H9 (cell line): Measurements from ENCODE around the gene FHIT. TPM values are rescaled to one million over a fixed set of nuclear protein-coding genes. Genes with fewer than 3 reads are reported as not detected.

Experiments used
- DNase-seq: peaks from one replicate; pipeline ENCODE4 v3.0.0-alpha.2; 2017
- H2AFZ ChIP-seq: one replicate; pipeline ENCODE4 v1.6.1; 2013; ENCODE audit warnings: mild to moderate bottlenecking, low read length, control low read depth, moderate library complexity
- H2AK5ac ChIP-seq: 2 replicates; pipeline ENCODE4 v1.6.1; 2013; ENCODE audit warnings: low read length, control low read depth, mixed read lengths; ENCODE audit not compliant: insufficient read length
- H2BK120ac ChIP-seq: one replicate; pipeline ENCODE4 v1.6.1; 2013; ENCODE audit warnings: low read depth, mild to moderate bottlenecking, low read length, control low read depth, inconsistent platforms; ENCODE audit not compliant: poor library complexity, severe bottlenecking
- H2BK12ac ChIP-seq: 2 replicates; pipeline ENCODE4 v1.6.1; 2013; ENCODE audit warnings: low read length, control low read depth, mixed read lengths, low read depth; ENCODE audit not compliant: insufficient read length
- H2BK15ac ChIP-seq: 2 replicates; pipeline ENCODE4 v1.6.1; 2013; ENCODE audit warnings: low read depth, low read length, control low read depth
- H2BK20ac ChIP-seq: one replicate; pipeline ENCODE4 v1.6.1; 2013; ENCODE audit warnings: low read depth, mild to moderate bottlenecking, low read length, control low read depth, inconsistent platforms; ENCODE audit not compliant: poor library complexity, severe bottlenecking
- H2BK5ac ChIP-seq: 2 replicates; pipeline ENCODE4 v1.6.1; 2013; ENCODE audit warnings: low read length, control low read depth, mixed read lengths; ENCODE audit not compliant: insufficient read length
- H3K14ac ChIP-seq: 2 replicates; pipeline ENCODE4 v1.6.1; 2013; ENCODE audit warnings: low read length, control low read depth; ENCODE audit not compliant: insufficient read depth
- H3K18ac ChIP-seq: 2 replicates; pipeline ENCODE4 v1.6.1; 2013; ENCODE audit warnings: low read depth, mild to moderate bottlenecking, mixed read lengths, low read length, control low read depth; ENCODE audit not compliant: insufficient read length
- H3K23ac ChIP-seq: 2 replicates; pipeline ENCODE4 v1.6.1; 2013; ENCODE audit warnings: low read length, control low read depth, mixed read lengths, low read depth; ENCODE audit not compliant: insufficient read length
- H3K23me2 ChIP-seq: 2 replicates; pipeline ENCODE4 v1.6.1; 2013; ENCODE audit warnings: low read depth, mild to moderate bottlenecking, mixed read lengths, low read length, control low read depth; ENCODE audit not compliant: insufficient read length, poor library complexity, severe bottlenecking
- H3K27ac ChIP-seq: 2 replicates; pipeline ENCODE4 v1.5.1; 2013; ENCODE audit warnings: low read length, control low read depth, mixed read lengths, low read depth; ENCODE audit not compliant: insufficient read length
- H3K27me3 ChIP-seq: 2 replicates; pipeline ENCODE4 v1.6.1; 2013; ENCODE audit warnings: low read length, control low read depth, inconsistent platforms; ENCODE audit not compliant: insufficient read depth
- H3K4ac ChIP-seq: 2 replicates; pipeline ENCODE4 v1.6.1; 2013; ENCODE audit warnings: low read depth, mild to moderate bottlenecking, control low read depth, inconsistent platforms, low read length, moderate library complexity
- H3K4me1 ChIP-seq: 2 replicates; pipeline ENCODE4 v1.6.1; 2013; ENCODE audit warnings: low read length, control low read depth, inconsistent platforms; ENCODE audit not compliant: insufficient read depth
- H3K4me2 ChIP-seq: 2 replicates; pipeline ENCODE4 v1.6.1; 2013; ENCODE audit warnings: low read length, control low read depth, mixed read lengths; ENCODE audit not compliant: insufficient read length, insufficient read depth
- H3K56ac ChIP-seq: 2 replicates; pipeline ENCODE4 v1.6.1; 2013; ENCODE audit warnings: low read depth, mild to moderate bottlenecking, mixed read lengths, low read length, control low read depth; ENCODE audit not compliant: insufficient read length
- H3K79me1 ChIP-seq: 2 replicates; pipeline ENCODE4 v1.6.1; 2013; ENCODE audit warnings: low read depth, mild to moderate bottlenecking, moderate library complexity, low read length, control low read depth, inconsistent platforms; ENCODE audit not compliant: insufficient read depth, poor library complexity, severe bottlenecking
- H3K79me2 ChIP-seq: 2 replicates; pipeline ENCODE4 v1.6.1; 2013; ENCODE audit warnings: low read length, control low read depth, inconsistent platforms; ENCODE audit not compliant: insufficient read depth
- H3K9ac ChIP-seq: 2 replicates; pipeline ENCODE4 v1.6.1; 2013; ENCODE audit warnings: low read length, control low read depth, mixed read lengths; ENCODE audit not compliant: insufficient read length; ENCODE audit errors: extremely low read depth
- H3K9me3 ChIP-seq: one replicate; pipeline ENCODE4 v1.6.1; 2013; ENCODE audit warnings: low read depth, low read length, inconsistent platforms; ENCODE audit not compliant: control insufficient read depth
- H3T11ph ChIP-seq: one replicate; pipeline ENCODE4 v1.6.1; 2013; ENCODE audit warnings: mild to moderate bottlenecking, low read length, control low read depth, inconsistent platforms
- H4K20me1 ChIP-seq: one replicate; pipeline ENCODE4 v1.6.1; 2013; ENCODE audit not compliant: control insufficient read depth, insufficient read length, insufficient read depth
- H4K5ac ChIP-seq: 2 replicates; pipeline ENCODE4 v1.6.1; 2013; ENCODE audit warnings: low read depth, mild to moderate bottlenecking, mixed read lengths, low read length, control low read depth; ENCODE audit not compliant: insufficient read length
- H4K8ac ChIP-seq: replicated peaks from 2 replicates; pipeline ENCODE4 v1.6.1; 2013; ENCODE audit warnings: low read length, control low read depth, mixed read lengths, low read depth; ENCODE audit not compliant: insufficient read length
- H4K91ac ChIP-seq: 2 replicates; pipeline ENCODE4 v1.6.1; 2013; ENCODE audit warnings: low read depth, mild to moderate bottlenecking, moderate library complexity, mixed read lengths, low read length, control low read depth; ENCODE audit not compliant: insufficient read length
- H3K27ac Mint-ChIP-seq, 3 experiments: 2 replicates in 2 of 3; 3 replicates in 1 of 3; pipeline ENCODE4 v1.8.0; 2020 to 2021; ENCODE audit warnings: mixed read lengths in 3 of 3, mild to moderate bottlenecking in 1 of 3, moderate library complexity in 1 of 3
- H3K27me3 Mint-ChIP-seq: 2 replicates; pipeline ENCODE4 v1.8.0; 2021; ENCODE audit warnings: low read depth, mild to moderate bottlenecking, moderate library complexity, mixed read lengths
- H3K36me3 Mint-ChIP-seq, 3 experiments: 2 replicates in 2 of 3; 3 replicates in 1 of 3; pipeline ENCODE4 v1.8.0; 2020 to 2021; ENCODE audit warnings: low read depth in 3 of 3, mixed read lengths in 3 of 3; ENCODE audit not compliant: insufficient read depth in 1 of 3
- H3K4me1 Mint-ChIP-seq, 2 experiments: 2 replicates each; pipeline ENCODE4 v1.8.0; 2020; ENCODE audit warnings: mixed read lengths in 2 of 2
- H3K4me3 Mint-ChIP-seq, 2 experiments: 2 replicates in 1 of 2; 3 replicates in 1 of 2; pipeline ENCODE4 v1.8.0; 2020 to 2021; ENCODE audit warnings: mild to moderate bottlenecking in 2 of 2, mixed read lengths in 2 of 2, moderate library complexity in 1 of 2
- H3K9me3 Mint-ChIP-seq, 2 experiments: 2 replicates in 1 of 2; 3 replicates in 1 of 2; pipeline ENCODE4 v1.8.0; 2020; ENCODE audit warnings: mild to moderate bottlenecking in 2 of 2, mixed read lengths in 2 of 2, moderate library complexity in 1 of 2
- CTCF ChIP-seq: fragments of 200-600 bp; sonication (generic); conservative IDR thresholded peaks from 3 replicates; pipeline ENCODE4 v1.8.0; 2021; ENCODE audit warnings: antibody characterized with exemption, mild to moderate bottlenecking
- WGBS: extraction: QIAGEN DNeasy Blood & Tissue Kit; methylation state at CpG from one replicate; pipeline ENCODE4 v1.1.7; 2013; ENCODE audit warnings: missing lambda C conversion rate, low lambda C conversion rate, mixed read lengths; ENCODE audit not compliant: insufficient read length; ENCODE audit errors: extremely low coverage; 5-methylcytosine and 5-hydroxymethylcytosine counted together
- total RNA-seq: library from RNA; stranded (reverse); gene quantifications from 2 replicates; pipeline ENCODE4 v1.2.1, GENCODE V29; 2021

The FHIT gene
- total RNA-seq, 1 experiment from 2014 or later, result 3.0 TPM

GRCh38 chr3:60629816-60630215 is 621.4 kb downstream of the FHIT start:
- Histone ChIP-seq H3K4me2 (no peak overlapping the region), H3K79me2 (no peaks in the 10 kb centered on the region), H3K79me1 (no peaks in the 10 kb centered on the region), H3K4me1 (peaks cover 10% of the 10 kb centered on the region; the same call in 1 of the 2 replicates), H4K8ac (no peak overlapping the region), H3K27me3 (no peaks in the 10 kb centered on the region), H2BK5ac (no peak overlapping the region), H3K9ac (no peak overlapping the region), H2BK20ac (no peak overlapping the region), H2BK120ac (no peak overlapping the region), H3K23ac (no peak overlapping the region), H4K20me1 (no peaks in the 10 kb centered on the region), H3K4ac (no peak overlapping the region), H3K27ac (no peak overlapping the region), H3K14ac (no peak overlapping the region), H3K18ac (no peak overlapping the region), H3K9me3 (no peaks in the 10 kb centered on the region), H3K23me2 (no peaks in the 10 kb centered on the region), H4K91ac (no peak overlapping the region), H4K5ac (no peak overlapping the region), H2AFZ (no peak overlapping the region), H2BK12ac (no peak overlapping the region), H2BK15ac (no peak overlapping the region), H2AK5ac (no peak overlapping the region), H3T11ph (no peak overlapping the region), H3K56ac (no peak overlapping the region)
- Mint-ChIP-seq H3K27me3 (no peaks in the 10 kb centered on the region; the same call in 1 of the 2 replicates), H3K36me3 (no peaks in the 10 kb centered on the region), H3K9me3 (no peaks in the 10 kb centered on the region), H3K4me3 (no peak overlapping the region), H3K4me1 (peaks cover 30 to 45% of the 10 kb centered on the region in 2 experiments), H3K27ac (no peak overlapping the region)
- WGBS, result no CpG with 5 or more reads among the region's 2 CpGs
- no peak for DNase-seq
- TF ChIP-seq CTCF, result no peak
